Measurements from ENCODE around the gene CCL3.
"Not testable (repeated sequence)": the region's sequence is repeated elsewhere in the genome, so short reads cannot be mapped to it uniquely, and the experiment has no call there.

CCL3 gene

GRCh38 chr17:36089888-36090836 is at the start of gene CCL3:
Gene CCL3 (minus strand): TSS chr17:36090143. CDS start chr17:36090058, 85 bp downstream.
- no peak for DNase-seq (ENCODE audit: low read depth)

- no peak for DNase-seq (ENCODE audit: low read depth)
Measured at GRCh38 chr17:36136439-36136838, 46.5 kb upstream of the CCL3 start.

GRCh38 chr17:36136036-36136435 is 46.1 kb upstream of the CCL3 start:
- no peak for DNase-seq (ENCODE audit: low read depth)

GRCh38 chr17:36135465-36135864 is 45.5 kb upstream of the CCL3 start:
- DNase-seq (ENCODE audit: low read depth) = no peak

- DNase-seq (ENCODE audit: low read depth) = peak; percentile 22
Measured at GRCh38 chr17:36133602-36134236, 43.8 kb upstream of the CCL3 start.

- no peak for DNase-seq (ENCODE audit: low read depth)
Measured at GRCh38 chr17:36132421-36132831, 42.5 kb upstream of the CCL3 start.

- no peak for DNase-seq (ENCODE audit: low read depth)
Measured at GRCh38 chr17:36131931-36132330, 42.0 kb upstream of the CCL3 start.

GRCh38 chr17:36131421-36131820 is 41.5 kb upstream of the CCL3 start:
- DNase-seq (ENCODE audit: low read depth) = no peak

- no peak for DNase-seq (ENCODE audit: low read depth)
Measured at GRCh38 chr17:36130346-36130745, 40.4 kb upstream of the CCL3 start.

- DNase-seq (ENCODE audit: low read depth) = no peak
Measured at GRCh38 chr17:36129616-36130015, 39.7 kb upstream of the CCL3 start.

- no peak for DNase-seq (ENCODE audit: low read depth)
Measured at GRCh38 chr17:36128411-36128978, 38.6 kb upstream of the CCL3 start.

GRCh38 chr17:36127911-36128310 is 38.0 kb upstream of the CCL3 start:
- no peak for DNase-seq (ENCODE audit: low read depth)

- DNase-seq (ENCODE audit: low read depth) = no peak
Measured at GRCh38 chr17:36127199-36127893, 37.4 kb upstream of the CCL3 start.

GRCh38 chr17:36124879-36125824 is 35.2 kb upstream of the CCL3 start:
- peak; percentile 3 for DNase-seq (ENCODE audit: low read depth)

- no peak for DNase-seq (ENCODE audit: low read depth)
Measured at GRCh38 chr17:36123431-36123830, 33.5 kb upstream of the CCL3 start.

GRCh38 chr17:36121099-36121498 is 31.2 kb upstream of the CCL3 start:
- not testable (repeated sequence) for DNase-seq (ENCODE audit: low read depth)

GRCh38 chr17:36120221-36120620 is 30.3 kb upstream of the CCL3 start:
- no peak for DNase-seq (ENCODE audit: low read depth)

GRCh38 chr17:36118477-36119353 is 28.8 kb upstream of the CCL3 start:
- DNase-seq (ENCODE audit: low read depth) = no peak

- no peak for DNase-seq (ENCODE audit: low read depth)
Measured at GRCh38 chr17:36117505-36118382, 27.8 kb upstream of the CCL3 start.
